Astrocyte of the spinal cord (primary cell): ENCODE measurements around the gene DHDH.

Source experiments
- DNase-seq: peaks from one replicate; pipeline ENCODE4 v3.0.0; 2011; ENCODE audit warnings: low read depth, low spot score
- H3K4me3 ChIP-seq: 2 replicates; pipeline ENCODE4 v1.5.1; 2011; ENCODE audit warnings: low read depth, mild to moderate bottlenecking, low read length, moderate library complexity
- CTCF ChIP-seq: IDR thresholded peaks from 2 replicates; pipeline ENCODE4 v1.5.1; 2012; ENCODE audit warnings: low read depth, mild to moderate bottlenecking, low read length, inconsistent platforms
- in situ Hi-C: cut with HindIII; loops from 2 replicates; pipeline ENCODE4 v1.10.0; 2017; ENCODE audit warnings: low sequenced_read_pairs

The DHDH gene

GRCh38 chr19:48968179-48968661, 34.7 kb downstream of the DHDH start:
- H3K4me3 ChIP-seq, result no peak overlapping the region
- DNase-seq, result no peak
- no peak for TF ChIP-seq CTCF
- in situ Hi-C loops, result no loop called here

DNA sequence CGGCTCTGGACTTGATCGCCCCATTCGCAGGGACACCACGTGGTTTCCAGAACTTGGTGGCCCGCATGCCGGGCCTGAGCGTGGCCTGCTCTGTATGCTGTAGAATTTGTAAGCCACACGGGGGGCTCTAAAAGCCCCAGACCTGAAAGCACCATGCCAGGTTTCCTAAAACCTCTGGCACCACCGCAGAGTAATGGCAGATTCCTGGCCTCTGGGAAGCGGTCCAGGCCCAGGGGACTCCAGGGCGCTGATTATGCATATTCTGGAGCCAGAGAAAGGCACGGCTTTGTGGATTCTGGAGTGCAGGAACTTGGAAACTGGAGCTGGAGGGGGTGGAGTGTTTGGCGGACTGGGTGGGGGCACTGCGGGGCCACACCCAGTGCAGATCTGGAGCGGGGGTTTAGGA, 35.3 kb downstream of the DHDH start:
- H3K4me3 ChIP-seq, result no peak overlapping the region
- no peak for TF ChIP-seq CTCF
- DNase-seq, result no peak
- in situ Hi-C loops, result no loop called here

GRCh38 chr19:48969276-48970138, 36.0 kb downstream of the DHDH start:
- in situ Hi-C loops, result no loop called here
- H3K4me3 ChIP-seq, result no peak overlapping the region
- no peak for DNase-seq
- no peak for TF ChIP-seq CTCF

DNA sequence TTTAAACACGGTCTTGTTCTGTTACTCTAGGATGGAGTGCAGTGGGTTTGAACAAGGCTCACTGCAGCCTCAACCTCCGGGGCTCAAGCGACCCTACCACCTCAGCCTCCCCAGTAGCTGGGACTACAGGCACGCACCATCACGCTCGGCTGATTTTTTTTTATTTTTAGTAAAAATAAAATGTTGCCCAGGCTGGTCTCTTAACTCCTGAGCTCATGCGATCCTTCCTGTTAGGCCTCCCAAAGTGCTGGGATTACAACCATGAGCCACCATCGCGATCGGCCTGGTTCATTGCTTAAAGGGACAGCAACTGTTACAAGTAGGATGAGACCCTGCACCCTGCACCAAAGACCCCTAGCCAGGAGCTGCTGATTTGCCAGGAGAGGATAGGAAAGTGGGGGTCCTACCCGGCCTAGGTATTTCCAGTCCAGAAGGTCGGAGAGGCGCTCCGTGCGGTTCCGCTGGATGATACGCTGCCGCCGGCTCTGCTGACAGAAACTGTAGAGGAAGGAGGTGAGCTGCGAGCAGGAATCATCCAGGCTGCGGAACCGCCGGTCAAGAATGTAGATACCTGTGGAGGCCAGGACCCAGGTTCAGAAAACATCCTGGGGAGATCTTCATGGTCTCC, 36.8 kb downstream of the DHDH start:
- in situ Hi-C loops, result no loop called here
- H3K4me3 ChIP-seq, result no peak overlapping the region
- no peak for TF ChIP-seq CTCF
- DNase-seq, result no peak

DNA sequence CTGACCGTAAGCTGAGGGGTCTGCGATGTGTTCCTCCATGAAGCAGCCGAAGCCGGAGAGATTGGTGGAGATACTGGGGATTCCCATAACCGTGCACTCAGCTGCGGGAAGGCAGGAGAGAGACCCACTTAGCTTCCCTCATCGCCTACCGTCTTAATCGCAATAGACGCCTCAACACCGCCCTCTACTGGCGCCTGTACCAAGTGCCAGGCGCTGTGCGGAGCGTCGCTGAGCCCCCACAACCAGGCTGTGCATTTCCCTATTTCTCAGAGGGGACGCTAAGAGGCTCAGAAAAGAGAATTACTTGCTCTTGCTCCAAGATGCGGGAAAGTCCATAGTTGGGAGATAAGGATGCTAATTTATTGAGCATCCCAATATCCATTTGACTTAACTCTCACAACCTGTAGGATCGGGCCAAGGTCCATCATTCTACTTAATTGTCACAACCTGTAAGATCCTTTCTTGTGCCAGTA, 37.5 kb downstream of the DHDH start:
- TF ChIP-seq CTCF, result peak; percentile 96
- no peak overlapping the region for H3K4me3 ChIP-seq
- in situ Hi-C loops, result no loop called here
- DNase-seq, result peak; percentile 77

- no peak for DNase-seq
- in situ Hi-C loops, result no loop called here
- no peak for TF ChIP-seq CTCF
- H3K4me3 ChIP-seq, result no peak overlapping the region
Observed at GRCh38 chr19:48975947-48976847, 42.7 kb downstream of the DHDH start.
